Glomerular visceral epithelial cell (primary cell): Measurements from ENCODE around the gene FOS.
"Not testable (repeated sequence)": the region's sequence is repeated elsewhere in the genome, so short reads cannot be mapped to it uniquely, and the experiment has no call there.

Source experiments
- DNase-seq: peaks from one replicate; pipeline ENCODE4 v3.0.0-alpha.2; 2016; ENCODE audit errors: extremely low spot score

The FOS gene

GRCh38 chr14:75277008-75277814, 1.4 kb upstream of the FOS start:
- peak; percentile 91 for DNase-seq

- DNase-seq = no peak
Measured at GRCh38 chr14:75277815-75278421, 710 bp upstream of the FOS start.

- DNase-seq = peak; percentile 34
Measured at GRCh38 chr14:75279153-75279762, 630 bp downstream of the FOS start.

DNA sequence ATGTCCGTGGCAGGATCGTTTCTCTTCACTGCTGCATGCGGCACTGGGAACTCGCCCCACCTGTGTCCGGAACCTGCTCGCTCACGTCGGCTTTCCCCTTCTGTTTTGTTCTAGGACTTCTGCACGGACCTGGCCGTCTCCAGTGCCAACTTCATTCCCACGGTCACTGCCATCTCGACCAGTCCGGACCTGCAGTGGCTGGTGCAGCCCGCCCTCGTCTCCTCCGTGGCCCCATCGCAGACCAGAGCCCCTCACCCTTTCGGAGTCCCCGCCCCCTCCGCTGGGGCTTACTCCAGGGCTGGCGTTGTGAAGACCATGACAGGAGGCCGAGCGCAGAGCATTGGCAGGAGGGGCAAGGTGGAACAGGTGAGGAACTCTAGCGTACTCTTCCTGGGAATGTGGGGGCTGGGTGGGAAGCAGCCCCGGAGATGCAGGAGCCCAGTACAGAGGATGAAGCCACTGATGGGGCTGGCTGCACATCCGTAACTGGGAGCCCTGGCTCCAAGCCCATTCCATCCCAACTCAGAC, 1.2 kb downstream of the FOS start:
- DNase-seq = no peak

- DNase-seq = no peak
Measured at GRCh38 chr14:75280291-75280830, 1.7 kb downstream of the FOS start.

GRCh38 chr14:75280831-75281653, 2.4 kb downstream of the FOS start:
- no peak for DNase-seq

DNA sequence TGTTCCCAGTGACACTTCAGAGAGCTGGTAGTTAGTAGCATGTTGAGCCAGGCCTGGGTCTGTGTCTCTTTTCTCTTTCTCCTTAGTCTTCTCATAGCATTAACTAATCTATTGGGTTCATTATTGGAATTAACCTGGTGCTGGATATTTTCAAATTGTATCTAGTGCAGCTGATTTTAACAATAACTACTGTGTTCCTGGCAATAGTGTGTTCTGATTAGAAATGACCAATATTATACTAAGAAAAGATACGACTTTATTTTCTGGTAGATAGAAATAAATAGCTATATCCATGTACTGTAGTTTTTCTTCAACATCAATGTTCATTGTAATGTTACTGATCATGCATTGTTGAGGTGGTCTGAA, 3.0 kb downstream of the FOS start:
- DNase-seq = no peak

DNA sequence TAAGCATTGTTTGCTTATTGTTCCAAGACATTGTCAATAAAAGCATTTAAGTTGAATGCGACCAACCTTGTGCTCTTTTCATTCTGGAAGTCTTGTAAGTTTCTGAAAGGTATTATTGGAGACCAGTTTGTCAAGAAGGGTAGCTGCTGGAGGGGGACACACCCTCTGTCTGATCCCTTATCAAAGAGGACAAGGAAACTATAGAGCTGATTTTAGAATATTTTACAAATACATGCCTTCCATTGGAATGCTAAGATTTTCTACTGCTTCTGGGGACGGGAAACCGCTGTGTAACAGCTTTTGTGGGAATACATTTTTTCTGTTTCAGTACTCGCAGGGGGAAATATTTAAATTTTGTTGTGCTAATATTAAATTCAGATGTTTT, 3.5 kb downstream of the FOS start:
- no peak for DNase-seq

- DNase-seq = not testable (repeated sequence)
Measured at GRCh38 chr14:75282555-75283161, 4.0 kb downstream of the FOS start.

DNA sequence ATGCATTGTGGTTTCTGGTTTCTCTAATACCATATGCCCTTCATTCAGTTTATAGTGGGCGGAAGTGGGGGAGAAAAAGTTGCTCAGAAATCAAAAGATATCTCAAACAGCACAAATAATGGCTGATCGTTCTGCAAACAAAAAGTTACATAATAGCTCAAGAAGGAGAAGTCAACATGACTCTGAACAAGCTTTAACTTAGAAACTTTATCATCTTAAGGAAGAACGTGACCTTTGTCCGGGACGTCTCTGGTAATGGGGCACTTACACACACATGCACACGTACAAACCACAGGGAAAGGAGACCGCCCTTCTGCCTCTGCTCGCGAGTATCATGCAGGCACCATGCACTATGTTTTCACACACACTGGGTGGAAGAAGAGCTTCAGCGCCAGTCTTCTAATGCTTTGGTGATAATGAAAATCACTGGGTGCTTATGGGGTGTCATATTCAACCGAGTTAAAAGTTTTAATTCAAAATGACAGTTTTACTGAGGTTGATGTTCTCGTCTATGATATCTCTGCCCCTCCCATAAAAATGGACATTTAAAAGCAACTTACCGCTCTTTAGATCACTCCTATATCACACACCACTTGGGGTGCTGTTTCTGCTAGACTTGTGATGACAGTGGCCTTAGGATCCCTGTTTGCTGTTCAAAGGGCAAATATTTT, 4.7 kb downstream of the FOS start:
- peak; percentile 9 for DNase-seq

DNA sequence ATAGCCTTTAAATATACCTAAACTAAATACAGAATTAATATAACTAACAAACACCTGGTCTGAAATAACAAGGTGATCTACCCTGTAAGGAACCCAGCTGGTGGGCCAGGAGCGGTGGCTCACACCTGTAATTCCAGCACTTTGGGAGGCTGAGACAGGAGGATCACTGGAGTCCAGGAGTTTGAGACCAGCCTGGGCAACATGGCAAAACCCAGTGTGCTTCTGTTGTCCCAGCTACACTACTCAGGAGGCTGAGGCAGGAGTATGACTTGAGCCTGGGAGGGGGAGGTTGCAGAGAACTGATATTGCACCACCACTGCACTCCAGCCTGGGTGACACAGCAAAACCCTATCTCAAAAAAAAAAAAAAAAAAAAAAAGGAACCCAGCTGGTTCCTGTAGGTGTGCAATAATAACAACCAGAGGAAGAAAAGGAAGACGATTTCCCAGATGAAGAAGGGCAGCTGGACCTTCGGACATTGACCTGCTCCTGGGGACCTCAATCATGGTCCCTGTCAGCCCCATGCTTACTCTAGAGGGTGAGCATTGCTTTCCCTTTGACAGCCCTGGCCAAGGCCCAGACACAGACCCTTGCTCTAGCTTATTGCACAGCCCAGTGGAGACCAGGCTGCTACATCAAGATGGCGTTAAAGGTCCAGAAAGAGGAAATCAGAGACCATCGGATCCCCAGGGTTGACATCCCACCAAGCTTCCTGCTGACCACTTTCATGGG, 5.4 kb downstream of the FOS start:
- DNase-seq = no peak

DNA sequence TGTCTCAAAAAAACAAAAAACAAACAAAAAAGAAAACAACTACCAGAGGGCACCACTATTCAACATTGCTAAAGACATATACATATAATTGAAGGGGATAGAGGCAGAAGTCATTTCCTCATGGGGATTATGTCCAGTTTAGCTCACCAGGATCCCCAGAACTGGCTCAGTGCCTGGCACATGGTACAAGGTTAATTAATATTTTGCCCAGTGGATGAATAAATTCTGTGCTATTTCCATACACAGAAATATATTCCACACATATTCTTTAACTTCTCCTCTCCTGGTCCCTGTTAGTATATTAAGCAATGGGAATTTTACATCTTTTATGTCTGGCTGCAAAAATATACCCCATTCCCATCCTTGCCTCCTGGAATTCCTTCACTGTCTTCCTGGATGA, 6.7 kb downstream of the FOS start:
- no peak for DNase-seq

DNA sequence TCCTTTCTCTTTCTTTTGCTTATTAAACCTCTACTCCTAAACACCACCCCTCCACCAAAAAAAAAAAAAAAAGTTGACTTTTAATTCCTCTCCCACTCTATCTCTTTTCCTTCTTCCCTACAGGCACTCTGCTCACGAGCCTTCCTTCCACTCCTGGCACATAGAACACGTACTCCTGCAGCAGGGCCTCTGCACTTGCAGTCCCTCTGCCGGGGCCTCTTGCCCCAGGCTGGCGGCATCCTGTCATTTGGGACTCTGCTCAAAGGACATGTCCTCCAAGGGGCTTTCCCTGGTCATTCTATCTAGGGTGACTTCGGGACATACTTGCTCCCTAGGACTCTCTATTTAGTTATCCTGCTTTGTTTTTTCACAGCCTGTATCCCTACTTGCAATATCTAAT, 7.7 kb downstream of the FOS start:
- no peak for DNase-seq

GRCh38 chr14:75289840-75290388, 11.3 kb downstream of the FOS start:
- DNase-seq = no peak

DNA sequence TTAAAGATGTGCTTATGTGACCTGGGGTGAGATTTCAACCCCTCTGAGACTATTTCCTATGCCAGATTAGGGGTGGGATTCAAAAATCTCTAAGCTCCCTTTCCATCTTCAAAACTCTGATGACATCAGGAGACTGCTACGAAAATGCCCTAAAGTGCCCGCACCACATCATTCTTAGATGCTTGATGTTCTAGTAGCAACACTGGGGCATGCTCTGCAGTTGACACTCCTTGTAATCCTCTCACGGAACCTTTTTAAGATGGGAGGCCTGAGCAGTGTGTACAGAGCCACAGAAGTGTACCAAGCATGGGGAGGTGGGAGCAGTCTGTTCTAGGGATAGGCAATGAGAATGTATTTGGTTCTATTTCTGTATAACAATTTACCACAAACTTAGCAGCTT, 12.2 kb downstream of the FOS start:
- no peak for DNase-seq

DNA sequence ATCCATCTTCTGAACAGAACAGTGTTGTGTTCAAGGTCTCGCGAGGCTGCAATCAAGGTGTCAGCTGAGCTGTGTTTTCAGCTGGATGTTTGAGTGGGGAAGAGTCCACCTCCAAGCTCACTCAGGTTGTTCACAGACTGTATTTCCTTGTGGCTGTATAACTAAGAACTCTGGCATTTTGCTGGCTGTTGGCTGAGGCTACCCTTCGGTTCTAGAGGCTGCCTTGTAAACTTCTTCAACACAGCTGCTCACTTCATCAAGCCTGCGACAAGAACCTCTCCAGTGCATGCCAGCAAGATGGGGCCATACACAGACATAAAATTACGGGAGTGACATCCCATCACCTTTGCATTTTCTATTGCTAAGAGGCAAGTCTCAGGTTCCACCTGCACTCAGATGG, 12.7 kb downstream of the FOS start:
- DNase-seq = no peak

GRCh38 chr14:75292101-75292563, 13.5 kb downstream of the FOS start:
- DNase-seq = no peak

DNA sequence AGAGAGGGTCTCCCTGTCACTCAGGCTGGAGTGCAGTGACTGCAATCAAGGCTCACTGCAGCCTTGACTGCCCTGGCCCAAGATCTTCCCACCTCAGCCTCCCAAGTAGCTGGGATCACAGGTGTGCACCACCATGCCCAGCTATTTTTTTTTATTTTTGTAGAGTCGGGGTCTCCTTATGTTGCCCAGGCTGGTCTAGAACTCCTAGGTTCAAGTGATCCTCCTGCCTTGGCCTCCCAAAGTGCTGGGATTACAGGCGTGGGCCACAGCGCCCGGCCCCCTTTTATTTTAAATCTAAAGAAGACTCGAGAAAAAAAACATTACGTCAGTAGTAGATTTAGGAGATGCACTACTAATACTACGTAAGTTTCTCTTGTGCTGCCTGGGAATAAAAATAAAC, 14.3 kb downstream of the FOS start:
- DNase-seq = no peak

GRCh38 chr14:75293920-75294648, 15.5 kb downstream of the FOS start:
- DNase-seq = peak; percentile 99
